ENCODE measurements around the gene AP2A1.

The AP2A1 gene

DNA sequence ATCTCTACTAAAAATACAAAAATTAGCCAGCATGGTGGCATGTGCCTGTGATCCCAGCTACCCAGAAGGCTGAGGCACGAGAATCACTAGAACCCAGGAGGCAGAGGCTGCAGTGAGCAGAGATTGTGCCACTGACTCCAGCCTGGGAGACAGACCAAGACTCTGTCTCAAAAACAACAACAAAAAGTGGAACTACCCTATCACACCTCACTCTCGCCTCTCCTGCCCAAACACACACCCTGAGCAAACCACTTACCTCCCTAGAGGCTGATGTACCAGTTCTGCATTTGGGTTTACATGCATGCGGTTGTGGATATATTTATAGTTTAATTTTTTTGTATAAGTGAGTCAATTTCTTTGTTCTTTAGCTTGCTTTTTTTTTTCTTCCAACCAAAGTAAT lies 76.5 kb downstream of the AP2A1 start:
- WGBS = 97% methylated on average over 2 of the region's 3 CpGs
- Histone ChIP-seq H3K9me3 (ENCODE audit: insufficient read depth, low read depth, low read length) (no peaks in the 10 kb centered on the region), H3K4me3 (ENCODE audit: low read length) (no peak overlapping the region), H3K27me3 (ENCODE audit: insufficient read depth, low read length) (no peaks in the 10 kb centered on the region), H3K27ac (ENCODE audit: low read depth, low read length) (no peak overlapping the region), H3K36me3 (ENCODE audit: insufficient read depth, low read length) (peaks cover 26% of the 10 kb centered on the region), H3K4me1 (ENCODE audit: insufficient read depth, low read length) (no peaks in the 10 kb centered on the region), H3K9ac (ENCODE audit: low read depth, low read length) (no peak overlapping the region)

DNA sequence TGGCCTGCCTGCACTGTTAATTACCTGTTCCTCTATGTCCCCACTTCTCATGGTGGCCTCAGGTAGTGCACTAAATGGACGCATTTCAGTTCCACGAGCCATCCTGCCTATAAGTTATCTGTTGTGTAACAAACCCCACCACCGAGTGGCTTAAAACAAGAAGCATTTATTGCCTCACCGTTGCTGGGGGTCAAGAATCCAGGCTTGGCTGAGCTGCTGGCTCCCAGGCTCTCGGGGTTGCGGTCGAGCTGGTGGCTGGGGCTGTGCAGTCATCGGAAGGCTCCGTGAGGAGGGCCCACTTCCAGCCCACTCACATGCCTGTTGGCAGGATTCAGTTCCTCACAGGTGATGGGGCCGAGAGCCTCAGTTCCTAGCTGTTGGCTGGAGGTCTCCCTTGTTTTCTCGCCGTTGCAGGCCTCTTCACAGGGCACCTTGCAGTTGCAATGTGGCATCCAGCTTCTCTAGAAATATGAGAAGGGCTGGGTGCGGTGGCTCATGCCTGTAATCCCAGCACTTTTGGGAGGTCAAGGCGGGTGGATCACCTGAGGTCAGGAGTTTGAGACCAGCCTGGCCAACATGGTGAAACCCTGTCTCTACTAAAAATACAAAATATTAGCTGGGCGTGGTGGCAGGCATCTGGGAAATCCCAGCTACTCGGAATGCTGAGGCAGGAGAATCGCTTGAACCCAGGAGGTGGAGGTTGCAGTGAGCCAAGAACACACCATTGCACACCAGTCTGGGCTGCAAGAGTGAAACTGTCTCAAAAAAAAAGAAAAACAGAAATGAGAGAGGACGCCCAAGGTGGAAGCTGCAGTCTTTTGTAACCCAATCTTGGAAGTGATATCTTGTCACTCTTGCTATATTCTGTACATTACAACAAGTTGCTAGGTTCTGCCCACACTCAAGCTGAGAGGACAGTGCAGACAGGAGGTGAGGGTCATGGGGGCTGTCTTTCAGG lies 77.6 kb downstream of the AP2A1 start:
- H3K27ac ChIP-seq (ENCODE audit: low read depth, low read length) = no peak overlapping the region
- H3K27me3 ChIP-seq (ENCODE audit: insufficient read depth, low read length) = no peaks in the 10 kb centered on the region
- H3K4me3 ChIP-seq (ENCODE audit: low read length) = no peak overlapping the region
- H3K4me1 ChIP-seq (ENCODE audit: insufficient read depth, low read length) = no peaks in the 10 kb centered on the region
- H3K9ac ChIP-seq (ENCODE audit: low read depth, low read length) = no peak overlapping the region
- no peaks in the 10 kb centered on the region for H3K9me3 ChIP-seq (ENCODE audit: insufficient read depth, low read depth, low read length)
- H3K36me3 ChIP-seq (ENCODE audit: insufficient read depth, low read length) = peaks cover 15% of the 10 kb centered on the region
- WGBS = 91% methylated on average over 18 of the region's 18 CpGs

DNA sequence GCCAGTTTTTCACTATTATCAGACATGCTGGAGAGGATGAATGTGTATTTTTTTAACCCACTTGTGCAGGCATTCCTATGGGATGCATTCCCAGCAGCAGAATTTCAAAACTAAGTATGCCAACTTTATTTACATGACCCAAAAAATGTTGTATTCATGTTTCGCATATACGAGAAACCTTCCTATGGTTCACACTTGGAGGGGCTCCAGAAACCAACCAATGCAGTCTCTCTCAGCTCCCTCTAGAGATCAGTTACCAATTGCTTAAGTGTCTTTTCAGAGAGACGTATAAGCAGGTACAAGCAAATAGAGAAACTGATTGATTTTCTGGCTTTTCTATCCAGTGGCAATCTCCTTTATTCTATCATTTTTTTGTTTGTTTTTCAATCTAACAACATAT lies 78.6 kb downstream of the AP2A1 start:
- H3K9ac ChIP-seq (ENCODE audit: low read depth, low read length) = no peak overlapping the region
- 93% methylated on average over 3 of the region's 3 CpGs for WGBS
- no peak overlapping the region for H3K27ac ChIP-seq (ENCODE audit: low read depth, low read length)

DNA sequence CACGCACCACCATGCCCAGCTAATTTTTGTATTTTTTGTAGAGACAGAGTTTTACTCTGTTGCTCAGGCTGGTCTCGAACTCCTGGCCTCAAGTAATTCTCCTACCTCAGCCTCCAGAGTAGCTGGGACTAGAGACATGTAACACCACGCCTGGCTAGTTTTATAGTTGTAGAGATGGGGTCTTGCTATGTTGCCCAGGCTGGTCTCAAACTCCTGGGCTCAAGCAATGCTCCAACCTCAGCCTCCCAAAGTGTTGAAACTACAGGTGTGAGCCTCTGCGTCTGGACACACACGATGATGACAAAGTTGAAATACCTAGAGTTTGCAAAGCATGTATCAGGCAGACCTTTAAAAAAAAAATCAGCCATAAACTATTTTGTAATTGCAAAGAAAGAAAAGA lies 79.6 kb downstream of the AP2A1 start:
- Histone ChIP-seq H3K27me3 (ENCODE audit: insufficient read depth, low read length) (no peaks in the 10 kb centered on the region), H3K4me1 (ENCODE audit: insufficient read depth, low read length) (peaks cover 4% of the 10 kb centered on the region; the same call in 1 of the 2 replicates), H3K9ac (ENCODE audit: low read depth, low read length) (no peak overlapping the region), H3K9me3 (ENCODE audit: insufficient read depth, low read depth, low read length) (no peaks in the 10 kb centered on the region), H3K36me3 (ENCODE audit: insufficient read depth, low read length) (no peaks in the 10 kb centered on the region), H3K27ac (ENCODE audit: low read depth, low read length) (no peak overlapping the region), H3K4me3 (ENCODE audit: low read length) (no peak overlapping the region)
- 72% methylated on average over 5 of the region's 5 CpGs for WGBS

More for the DNA sequence above, 78.6 kb downstream of the AP2A1 start:
- Histone ChIP-seq H3K36me3 (ENCODE audit: insufficient read depth, low read length) (0 out of 2 replicates have a peak, but pooled peaks cover 6% of the 10 kb centered on the region), H3K4me3 (ENCODE audit: low read length) (no peak overlapping the region), H3K27me3 (ENCODE audit: insufficient read depth, low read length) (no peaks in the 10 kb centered on the region), H3K9me3 (ENCODE audit: insufficient read depth, low read depth, low read length) (no peaks in the 10 kb centered on the region), H3K4me1 (ENCODE audit: insufficient read depth, low read length) (peaks cover 4% of the 10 kb centered on the region; the same call in 1 of the 2 replicates)

DNA sequence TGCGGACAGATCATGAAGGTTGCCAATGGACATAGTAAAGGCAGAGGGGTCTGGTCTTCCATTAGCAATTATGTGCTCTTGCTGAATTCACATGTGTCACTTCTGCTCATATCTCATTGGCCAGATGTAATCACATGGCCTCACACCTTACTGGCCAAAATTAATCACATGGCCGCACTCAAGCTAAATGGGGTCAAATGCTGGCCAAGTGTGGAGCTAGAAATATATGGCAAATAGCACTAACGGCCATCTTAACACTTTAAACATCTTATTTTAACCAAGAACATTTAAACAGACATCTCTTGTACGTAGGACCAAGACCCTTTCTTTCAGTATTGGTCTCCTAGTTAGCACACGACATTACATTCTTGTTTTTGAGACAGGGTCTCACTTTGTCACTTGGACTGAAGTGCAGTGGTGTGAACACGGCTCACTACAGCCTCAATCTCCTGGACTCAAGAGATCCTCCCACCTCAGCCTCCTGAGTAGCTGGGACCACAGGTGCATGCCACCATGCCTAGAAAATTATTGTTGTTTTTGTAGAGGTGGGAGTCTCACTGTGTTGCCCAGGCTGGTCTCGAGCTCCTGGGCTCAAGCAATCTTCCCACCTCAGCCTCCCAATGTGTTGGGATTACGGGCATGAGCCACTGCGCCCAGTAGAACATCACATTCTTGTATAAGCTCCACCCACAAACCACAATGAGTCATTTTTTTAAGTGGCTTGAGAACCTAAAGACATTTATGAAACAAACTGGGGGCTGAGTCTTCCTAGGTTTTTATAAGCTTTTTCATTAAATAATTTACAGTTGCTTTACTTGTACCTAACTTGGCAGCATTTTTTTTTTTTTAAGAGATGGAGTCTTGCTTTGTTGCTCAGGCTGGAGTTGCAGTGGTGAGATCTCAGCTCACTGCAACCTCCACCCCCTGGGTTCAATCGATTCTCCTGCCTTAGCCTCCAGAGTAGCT lies 81.2 kb downstream of the AP2A1 start:
- no peaks in the 10 kb centered on the region for H3K9me3 ChIP-seq (ENCODE audit: insufficient read depth, low read depth, low read length)
- no peak overlapping the region for H3K9ac ChIP-seq (ENCODE audit: low read depth, low read length)
- no peak overlapping the region for H3K4me3 ChIP-seq (ENCODE audit: low read length)
- no peak overlapping the region for H3K27ac ChIP-seq (ENCODE audit: low read depth, low read length)
- WGBS = 90% methylated on average over 10 of the region's 10 CpGs
- H3K27me3 ChIP-seq (ENCODE audit: insufficient read depth, low read length) = no peaks in the 10 kb centered on the region
- H3K4me1 ChIP-seq (ENCODE audit: insufficient read depth, low read length) = peaks cover 13% of the 10 kb centered on the region
- H3K36me3 ChIP-seq (ENCODE audit: insufficient read depth, low read length) = peaks cover 10% of the 10 kb centered on the region; the same call in 1 of the 2 replicates

DNA sequence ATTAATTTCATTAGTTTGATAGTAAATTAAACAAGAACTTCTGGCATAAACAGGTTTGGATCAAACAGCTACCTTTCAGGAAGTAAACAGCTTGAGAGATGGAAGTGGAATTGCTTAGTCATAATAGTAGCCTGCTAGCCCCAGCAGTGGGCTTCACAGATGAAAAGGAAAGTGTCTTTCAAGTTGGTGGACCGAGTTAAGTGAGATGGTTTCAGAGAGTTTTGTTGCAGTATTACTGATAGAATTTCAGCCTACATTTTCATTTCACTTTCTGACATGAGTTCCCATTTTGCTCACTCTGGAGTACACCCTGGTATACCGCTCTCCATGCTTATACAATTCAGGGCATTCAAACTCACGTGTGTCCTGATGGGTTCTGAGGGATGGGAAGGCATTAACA lies 82.1 kb downstream of the AP2A1 start:
- H3K27ac ChIP-seq (ENCODE audit: low read depth, low read length) = no peak overlapping the region
- H3K9me3 ChIP-seq (ENCODE audit: insufficient read depth, low read depth, low read length) = no peaks in the 10 kb centered on the region

DNA sequence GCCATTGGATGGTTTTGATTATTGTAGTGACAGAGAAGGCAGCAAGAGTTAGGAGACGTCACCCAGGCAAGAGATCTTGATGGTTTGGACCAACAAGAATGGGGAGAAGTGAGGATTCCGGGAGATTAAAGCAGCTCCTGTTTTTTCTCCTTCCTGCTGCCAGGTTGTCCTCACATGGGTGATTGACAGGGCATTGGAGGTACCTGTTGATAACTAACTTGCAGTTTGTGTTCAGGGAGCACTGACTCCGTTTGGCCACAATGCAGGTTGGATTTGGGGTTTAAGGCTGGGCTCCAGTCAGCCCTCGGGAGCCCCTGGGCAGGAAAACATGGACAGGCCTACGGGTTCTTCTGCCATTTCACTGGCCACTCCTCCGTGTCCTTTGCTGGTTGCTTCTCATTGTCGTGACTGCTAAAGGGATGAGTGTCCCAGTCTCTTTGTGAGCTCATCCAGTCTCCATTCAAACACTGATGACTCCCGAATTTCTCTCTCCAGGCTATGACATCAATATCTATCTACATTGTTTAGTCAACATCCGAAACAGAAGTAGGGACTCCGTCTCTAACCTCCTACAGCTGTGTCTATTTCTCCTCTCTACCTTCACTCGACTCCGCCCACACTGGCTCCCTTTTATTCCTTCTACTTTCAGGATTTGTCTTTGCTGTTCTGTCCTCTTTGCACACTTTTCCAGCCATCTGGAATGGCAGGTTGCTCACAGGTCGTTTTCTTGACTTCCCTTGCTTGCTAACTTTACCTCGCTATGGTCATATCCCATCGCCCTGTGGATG lies 82.8 kb downstream of the AP2A1 start:
- Histone ChIP-seq H3K36me3 (ENCODE audit: insufficient read depth, low read length) (peaks cover 18% of the 10 kb centered on the region; the same call in 1 of the 2 replicates), H3K4me3 (ENCODE audit: low read length) (peak overlapping the region; percentile 75), H3K4me1 (ENCODE audit: insufficient read depth, low read length) (peaks cover 17% of the 10 kb centered on the region), H3K27me3 (ENCODE audit: insufficient read depth, low read length) (no peaks in the 10 kb centered on the region), H3K9ac (ENCODE audit: low read depth, low read length) (0 out of 2 replicates have a peak overlapping the region, but pooled peaks have one; percentile 89), H3K9me3 (ENCODE audit: insufficient read depth, low read depth, low read length) (no peaks in the 10 kb centered on the region), H3K27ac (ENCODE audit: low read depth, low read length) (no peak overlapping the region)
- 89% methylated on average over 15 of the region's 15 CpGs for WGBS

More for the DNA sequence above, 82.1 kb downstream of the AP2A1 start:
- Histone ChIP-seq H3K27me3 (ENCODE audit: insufficient read depth, low read length) (no peaks in the 10 kb centered on the region), H3K4me1 (ENCODE audit: insufficient read depth, low read length) (peaks cover 17% of the 10 kb centered on the region), H3K4me3 (ENCODE audit: low read length) (no peak overlapping the region), H3K36me3 (ENCODE audit: insufficient read depth, low read length) (peaks cover 11% of the 10 kb centered on the region; the same call in 1 of the 2 replicates), H3K9ac (ENCODE audit: low read depth, low read length) (no peak overlapping the region)
- WGBS = 87% methylated on average over 3 of the region's 3 CpGs

DNA sequence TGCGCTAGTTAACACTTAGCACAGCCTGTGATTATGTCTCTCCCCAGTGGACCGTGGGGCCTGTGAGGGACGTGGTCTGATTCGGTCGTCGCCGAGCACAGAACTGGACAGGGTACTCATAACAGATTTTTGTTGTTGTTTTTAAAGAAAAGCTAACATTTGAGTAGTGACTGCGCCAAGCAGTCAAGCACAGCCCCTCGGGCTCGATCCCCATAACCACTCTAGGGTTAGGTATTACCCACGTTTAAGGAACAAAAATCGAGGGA lies 83.4 kb downstream of the AP2A1 start:
- WGBS = 77% methylated on average over 11 of the region's 12 CpGs

DNA sequence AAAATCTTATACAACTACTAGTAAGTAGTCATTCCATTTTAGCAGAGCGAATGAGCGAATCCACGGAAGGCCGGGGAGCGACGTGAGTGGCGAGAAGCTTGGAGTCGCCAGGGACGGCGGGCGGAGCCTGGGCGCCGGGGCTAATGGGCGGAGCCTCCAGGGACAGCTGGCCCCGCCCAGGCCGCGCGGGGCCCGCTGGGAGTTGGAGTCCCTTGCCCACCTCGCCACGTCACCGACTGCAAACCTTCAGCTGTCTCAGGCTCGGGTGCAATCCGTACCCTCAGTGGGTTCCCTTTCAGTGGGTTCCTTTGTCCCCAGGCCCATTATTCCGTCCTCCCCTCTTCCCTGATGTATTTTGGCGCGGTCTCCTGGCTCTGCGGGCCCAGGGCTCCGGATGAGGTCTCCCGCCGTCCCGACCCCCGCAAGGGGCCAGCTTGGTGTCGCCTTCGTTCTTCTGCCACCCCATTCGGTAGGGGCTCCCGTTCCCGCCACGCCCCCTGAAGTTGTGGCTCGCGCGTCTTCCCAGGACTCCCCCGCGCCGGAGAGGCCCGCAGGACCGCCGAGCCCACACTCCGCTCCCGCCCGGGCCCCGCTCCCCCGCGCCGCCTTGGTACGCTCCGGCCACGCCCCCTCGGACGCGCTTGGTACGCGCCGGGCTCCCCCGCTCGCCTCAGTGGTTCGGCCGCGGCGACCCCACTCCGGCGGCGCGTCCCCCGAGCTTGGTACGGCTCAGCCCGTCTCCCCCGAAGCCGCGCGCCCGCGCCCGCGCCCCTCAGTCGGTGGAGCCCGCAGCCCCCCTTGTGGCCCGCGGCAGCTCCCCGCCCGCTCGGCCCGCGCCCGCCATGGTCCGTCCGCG lies 83.9 kb downstream of the AP2A1 start, which contains the start of gene PTOV1:
PTOV1 (plus strand) TSS at position 673 of the 856 bp plus-strand sequence.
- Histone ChIP-seq H3K27me3 (ENCODE audit: insufficient read depth, low read length) (no peaks in the 10 kb centered on the region), H3K4me3 (ENCODE audit: low read length) (peak within 1 kb of the TSS; percentile 75), H3K9ac (ENCODE audit: low read depth, low read length) (peak within 1 kb of the TSS; percentile 89), H3K9me3 (ENCODE audit: insufficient read depth, low read depth, low read length) (no peaks in the 10 kb centered on the region), H3K4me1 (ENCODE audit: insufficient read depth, low read length) (peaks cover 17% of the 10 kb centered on the region), H3K36me3 (ENCODE audit: insufficient read depth, low read length) (peaks cover 27% of the 10 kb centered on the region), H3K27ac (ENCODE audit: low read depth, low read length) (peak within 1 kb of the TSS; percentile 94)
- WGBS = 5% methylated on average over 98 of the region's 98 CpGs

More for the DNA sequence above, 83.4 kb downstream of the AP2A1 start:
- peaks cover 17% of the 10 kb centered on the region for H3K4me1 ChIP-seq (ENCODE audit: insufficient read depth, low read length)
- H3K27me3 ChIP-seq (ENCODE audit: insufficient read depth, low read length) = no peaks in the 10 kb centered on the region
- peak overlapping the region; percentile 75 for H3K4me3 ChIP-seq (ENCODE audit: low read length)
- H3K9ac ChIP-seq (ENCODE audit: low read depth, low read length) = peak overlapping the region; percentile 89
- H3K27ac ChIP-seq (ENCODE audit: low read depth, low read length) = peak overlapping the region; percentile 94; the same call in 1 of the 2 replicates
- H3K9me3 ChIP-seq (ENCODE audit: insufficient read depth, low read depth, low read length) = no peaks in the 10 kb centered on the region
- peaks cover 22% of the 10 kb centered on the region for H3K36me3 ChIP-seq (ENCODE audit: insufficient read depth, low read length)
